Caco-2 (cell line): ENCODE data around the gene CASZ1. TPM values are rescaled to one million over a fixed set of nuclear protein-coding genes. Genes with fewer than 3 reads are reported as not detected.

ENCODE experiments used
- BruUV-seq: library from RNA; stranded (reverse); fragments of 400-500 nt; replicated peaks from 2 replicates; lab custom pipeline; 2021; lab: Mats Ljungman, UMichigan
- CTCF ChIA-PET: fragments of 300-600 bp; sonication (Branson Sonifier 250); formaldehyde crosslinking; loops from one replicate; lab custom pipeline; 2022; ENCODE audit warnings: antibody characterized with exemption; lab: Charles Lee
- POLR2A ChIA-PET: fragments of 300-600 bp; sonication (Branson Sonifier 250); formaldehyde crosslinking; loops from one replicate; lab custom pipeline; 2022; ENCODE audit warnings: antibody characterized with exemption; lab: Charles Lee
- DNase-seq, 2 experiments: peaks; one replicate each; pipeline versions ENCODE4 v3.0.0 to v3.0.0-alpha.2; 2020 to 2022
- H3K27me3 ChIP-seq: replicated peaks from 2 replicates; pipeline ENCODE4 v1.6.0; 2011; ENCODE audit warnings: low read length; ENCODE audit not compliant: control insufficient read depth, insufficient read depth
- H3K36me3 ChIP-seq: 2 replicates; pipeline ENCODE4 v1.5.1; 2011; ENCODE audit warnings: low read length; ENCODE audit not compliant: control insufficient read depth, insufficient read depth
- H3K4me1 ChIP-seq: fragments of 250-450 bp; sonication (Bioruptor Pico); 2 replicates; pipeline ENCODE4 v1.5.1; 2020; ENCODE audit warnings: mild to moderate bottlenecking
- H3K4me3 ChIP-seq: 2 replicates; pipeline ENCODE4 v1.5.1; 2011; ENCODE audit warnings: low read depth, mild to moderate bottlenecking, control low read depth, low read length
- H3K9me3 ChIP-seq: fragments of 250-450 bp; sonication (Bioruptor Pico); 2 replicates; pipeline ENCODE4 v1.5.1; 2020; ENCODE audit warnings: mild to moderate bottlenecking, moderate library complexity
- H3K27ac Mint-ChIP-seq: one replicate; pipeline ENCODE4 v1.8.0; 2022; ENCODE audit warnings: mixed read lengths; ENCODE audit not compliant: unreplicated experiment
- H3K27me3 Mint-ChIP-seq: one replicate; pipeline ENCODE4 v1.8.0; 2022; ENCODE audit warnings: mixed read lengths; ENCODE audit not compliant: insufficient read depth, unreplicated experiment
- H3K36me3 Mint-ChIP-seq: one replicate; pipeline ENCODE4 v1.8.0; 2022; ENCODE audit warnings: mild to moderate bottlenecking, mixed read lengths; ENCODE audit not compliant: insufficient read depth, unreplicated experiment
- H3K4me1 Mint-ChIP-seq: one replicate; pipeline ENCODE4 v1.8.0; 2022; ENCODE audit warnings: low read depth, mixed read lengths; ENCODE audit not compliant: unreplicated experiment
- H3K4me3 Mint-ChIP-seq: one replicate; pipeline ENCODE4 v1.8.0; 2022; ENCODE audit warnings: mild to moderate bottlenecking, moderate library complexity, mixed read lengths; ENCODE audit not compliant: unreplicated experiment
- H3K9me3 Mint-ChIP-seq: one replicate; pipeline ENCODE4 v1.8.0; 2022; ENCODE audit warnings: mixed read lengths; ENCODE audit not compliant: unreplicated experiment
- intact Hi-C: fragments of 100-400 bp; cut with micrococcal nuclease; formaldehyde crosslinking; loops from one replicate; pipeline ENCODE4 v1.10.0; 2022; ENCODE audit not compliant: unreplicated experiment
- total RNA-seq: library from RNA; stranded (reverse); gene quantifications from 2 replicates; pipeline ENCODE4 v1.2.3, GENCODE V29; 2022
- TF ChIP-seq, protein P1 (sequence below), 2 experiments: fragments of 200-600 bp in 1 of 2; IDR thresholded peaks; 1 replicate in 1 of 2; 2 replicates in 1 of 2; pipeline versions ENCODE4 v1.5.1 to v1.8.0; 2011 to 2022; ENCODE audit warnings: antibody characterized with exemption in 1 of 2, control low read depth in 1 of 2, inconsistent platforms in 1 of 2, low read depth in 1 of 2, low read length in 1 of 2, mild to moderate bottlenecking in 1 of 2, moderate library complexity in 1 of 2; ENCODE audit not compliant: insufficient read depth in 1 of 2, severe bottlenecking in 1 of 2, unreplicated experiment in 1 of 2

The CASZ1 gene
- total RNA-seq, 1 experiment from 2014 or later, result 10.9 TPM

DNA sequence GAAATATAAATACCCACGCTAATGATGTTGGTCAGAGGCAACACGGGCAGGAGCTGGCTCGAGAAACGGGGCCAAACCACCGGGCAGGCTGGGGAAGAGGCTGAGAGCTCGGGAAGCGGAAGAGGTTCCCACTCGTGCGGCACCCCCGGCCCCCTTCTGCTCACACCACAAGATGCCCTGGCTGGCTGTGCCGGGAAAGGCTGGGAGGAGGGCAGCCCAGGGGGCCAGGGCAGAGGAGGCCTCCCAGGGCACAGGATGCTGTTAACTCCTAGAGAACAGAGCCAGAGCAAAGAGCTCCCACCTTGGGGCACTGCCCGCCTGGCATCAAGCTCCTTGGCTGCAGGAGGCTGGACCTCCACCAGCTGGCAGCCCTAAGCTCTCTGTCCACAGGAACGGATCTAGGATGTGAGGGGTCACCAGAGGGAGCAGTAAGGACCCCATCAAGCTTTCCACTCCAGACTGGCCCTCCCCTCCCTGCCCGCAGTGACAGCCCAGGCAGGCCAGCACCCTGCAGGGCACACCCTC, 44.8 kb downstream of the CASZ1 start:
- H3K4me1 Mint-ChIP-seq, result no peaks in the 10 kb centered on the region
- no peaks in the 10 kb centered on the region for H3K36me3 ChIP-seq
- BruUV-seq, result no TSS peak
- no peaks in the 10 kb centered on the region for H3K4me1 ChIP-seq
- no peaks in the 10 kb centered on the region for H3K9me3 Mint-ChIP-seq
- H3K27me3 ChIP-seq, result no peaks in the 10 kb centered on the region
- TF ChIP-seq, protein P1, sequence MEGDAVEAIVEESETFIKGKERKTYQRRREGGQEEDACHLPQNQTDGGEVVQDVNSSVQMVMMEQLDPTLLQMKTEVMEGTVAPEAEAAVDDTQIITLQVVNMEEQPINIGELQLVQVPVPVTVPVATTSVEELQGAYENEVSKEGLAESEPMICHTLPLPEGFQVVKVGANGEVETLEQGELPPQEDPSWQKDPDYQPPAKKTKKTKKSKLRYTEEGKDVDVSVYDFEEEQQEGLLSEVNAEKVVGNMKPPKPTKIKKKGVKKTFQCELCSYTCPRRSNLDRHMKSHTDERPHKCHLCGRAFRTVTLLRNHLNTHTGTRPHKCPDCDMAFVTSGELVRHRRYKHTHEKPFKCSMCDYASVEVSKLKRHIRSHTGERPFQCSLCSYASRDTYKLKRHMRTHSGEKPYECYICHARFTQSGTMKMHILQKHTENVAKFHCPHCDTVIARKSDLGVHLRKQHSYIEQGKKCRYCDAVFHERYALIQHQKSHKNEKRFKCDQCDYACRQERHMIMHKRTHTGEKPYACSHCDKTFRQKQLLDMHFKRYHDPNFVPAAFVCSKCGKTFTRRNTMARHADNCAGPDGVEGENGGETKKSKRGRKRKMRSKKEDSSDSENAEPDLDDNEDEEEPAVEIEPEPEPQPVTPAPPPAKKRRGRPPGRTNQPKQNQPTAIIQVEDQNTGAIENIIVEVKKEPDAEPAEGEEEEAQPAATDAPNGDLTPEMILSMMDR (IDR thresholded peaks at IDR 0.05; ENCODE audit: insufficient read depth in 1 of 2, low read depth in 1 of 2, low read length in 1 of 2, severe bottlenecking in 1 of 2, unreplicated experiment in 1 of 2), result no peak
- DNase-seq, result no peak
- no peaks in the 10 kb centered on the region for H3K36me3 Mint-ChIP-seq
- no peak overlapping the region for H3K4me3 Mint-ChIP-seq
- intact Hi-C loops, result no loop called here
- CTCF ChIA-PET, result interaction anchor here (0.6 kb wide), 1 partner anchor 244 kb away, joined by 3 read pairs; no protein-coding TSS in a partner anchor
- H3K27me3 Mint-ChIP-seq, result no peaks in the 10 kb centered on the region
- H3K4me3 ChIP-seq, result no peak overlapping the region
- POLR2A ChIA-PET, result interaction anchor here (0.6 kb wide), 1 partner anchor 539 kb away, joined by 3 read pairs; no protein-coding TSS in a partner anchor
- no peaks in the 10 kb centered on the region for H3K9me3 ChIP-seq
- H3K27ac Mint-ChIP-seq, result no peak overlapping the region

DNA sequence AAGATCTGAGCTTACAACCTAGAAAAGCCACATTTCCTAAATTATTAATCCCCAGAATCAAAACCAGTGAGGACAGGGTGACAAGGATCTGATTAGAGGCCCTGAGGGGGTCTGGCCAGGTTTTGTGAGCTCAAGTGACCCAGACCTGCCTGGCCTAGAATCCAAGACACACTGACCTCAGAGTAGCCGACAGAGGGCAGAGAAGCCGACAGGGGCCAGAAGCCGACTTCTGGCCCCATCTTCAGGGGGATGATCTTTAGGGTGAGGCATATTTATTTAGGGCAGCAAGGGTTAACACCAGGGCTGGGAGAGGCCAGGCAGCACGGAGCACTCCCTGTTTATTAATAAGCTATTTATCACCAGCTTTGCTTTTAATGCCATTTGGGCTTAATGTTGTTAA, 45.3 kb downstream of the CASZ1 start:
- H3K27me3 Mint-ChIP-seq, result no peaks in the 10 kb centered on the region
- Histone ChIP-seq H3K4me1 (no peaks in the 10 kb centered on the region), H3K36me3 (no peaks in the 10 kb centered on the region), H3K27me3 (no peaks in the 10 kb centered on the region), H3K4me3 (no peak overlapping the region), H3K9me3 (no peaks in the 10 kb centered on the region)
- CTCF ChIA-PET, result no interaction called here
- TF ChIP-seq, protein P1 (IDR thresholded peaks at IDR 0.05; ENCODE audit: insufficient read depth in 1 of 2, low read depth in 1 of 2, low read length in 1 of 2, severe bottlenecking in 1 of 2, unreplicated experiment in 1 of 2), result no peak
- DNase-seq, result no peak
- BruUV-seq, result no TSS peak
- no peaks in the 10 kb centered on the region for H3K4me1 Mint-ChIP-seq
- H3K36me3 Mint-ChIP-seq, result no peaks in the 10 kb centered on the region
- H3K9me3 Mint-ChIP-seq, result no peaks in the 10 kb centered on the region
- intact Hi-C loops, result no loop called here
- POLR2A ChIA-PET, result interaction anchor here (0.6 kb wide), 1 partner anchor 539 kb away, joined by 3 read pairs; no protein-coding TSS in a partner anchor
- no peak overlapping the region for H3K27ac Mint-ChIP-seq
- no peak overlapping the region for H3K4me3 Mint-ChIP-seq

DNA sequence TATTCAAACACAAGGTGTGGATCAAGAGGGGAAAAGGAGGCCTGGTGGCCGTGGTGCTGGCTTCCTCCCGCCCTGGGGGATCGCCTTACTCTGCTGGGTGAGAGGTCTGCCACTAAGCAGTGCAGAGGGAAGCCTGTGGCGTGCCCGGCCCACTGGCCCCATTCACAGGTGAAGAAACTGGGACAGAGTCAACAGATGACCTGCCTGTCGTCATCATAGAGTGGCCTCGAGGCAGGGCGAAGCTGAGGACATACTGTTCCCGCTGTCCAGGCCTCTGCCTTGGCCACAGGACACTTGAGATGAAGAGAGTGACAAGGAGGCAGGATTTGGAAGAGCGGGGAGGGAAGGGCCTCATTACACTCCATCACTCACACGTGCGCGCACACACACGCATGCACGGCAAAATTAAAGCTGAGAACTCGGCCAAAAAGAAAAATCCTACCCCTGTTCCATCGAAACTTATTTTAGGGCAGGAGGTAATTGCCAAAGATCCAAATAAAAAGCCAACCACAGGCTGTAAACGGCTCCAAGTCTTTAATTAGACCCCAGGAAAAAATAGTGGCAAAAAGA, 50.5 kb downstream of the CASZ1 start:
- H3K9me3 Mint-ChIP-seq, result no peaks in the 10 kb centered on the region

More for the DNA sequence above, 50.5 kb downstream of the CASZ1 start:
- Histone ChIP-seq H3K4me1 (no peaks in the 10 kb centered on the region), H3K27me3 (no peaks in the 10 kb centered on the region), H3K9me3 (no peaks in the 10 kb centered on the region), H3K4me3 (no peak overlapping the region), H3K36me3 (no peaks in the 10 kb centered on the region)
- CTCF ChIA-PET, result interaction anchor here (0.6 kb wide), 1 partner anchor 96 kb away, joined by 3 read pairs; no protein-coding TSS in a partner anchor
- H3K36me3 Mint-ChIP-seq, result no peaks in the 10 kb centered on the region
- BruUV-seq, result no TSS peak
- POLR2A ChIA-PET, result no interaction called here
- no peak for DNase-seq
- no peaks in the 10 kb centered on the region for H3K27me3 Mint-ChIP-seq
- intact Hi-C loops, result no loop called here
- TF ChIP-seq, protein P1 (IDR thresholded peaks at IDR 0.05; ENCODE audit: insufficient read depth in 1 of 2, low read depth in 1 of 2, low read length in 1 of 2, severe bottlenecking in 1 of 2, unreplicated experiment in 1 of 2), result no peak
- H3K4me3 Mint-ChIP-seq, result no peak overlapping the region
- H3K27ac Mint-ChIP-seq, result no peak overlapping the region
- H3K4me1 Mint-ChIP-seq, result no peaks in the 10 kb centered on the region
